Subcutaneous abdominal adipose tissue (tissue), 5 donors: Measurements from ENCODE around the gene OPCML.

Source experiments
- H3K27ac ChIP-seq: one replicate; pipeline ENCODE4 v1.7.0; 2013; ENCODE audit warnings: low read depth, mild to moderate bottlenecking, inconsistent platforms, low read length, moderate library complexity
- H3K27me3 ChIP-seq, 5 donors: one replicate each; pipeline ENCODE4 v1.7.0; 2013; ENCODE audit warnings: low read length in 5 of 5, inconsistent platforms in 1 of 5; ENCODE audit not compliant: control insufficient read depth in 5 of 5, insufficient read depth in 4 of 5
- H3K36me3 ChIP-seq, 5 donors: one replicate each; pipeline ENCODE4 v1.7.0; 2013; ENCODE audit warnings: low read length in 5 of 5; ENCODE audit not compliant: control insufficient read depth in 5 of 5, insufficient read depth in 5 of 5
- H3K4me1 ChIP-seq, 5 donors: one replicate each; pipeline ENCODE4 v1.7.0; 2013; ENCODE audit warnings: low read length in 5 of 5, mild to moderate bottlenecking in 3 of 5, moderate library complexity in 1 of 5; ENCODE audit not compliant: control insufficient read depth in 5 of 5, insufficient read depth in 5 of 5
- H3K4me3 ChIP-seq, 5 donors: one replicate each; pipeline ENCODE4 v1.7.0; 2013; ENCODE audit warnings: low read length in 5 of 5, low read depth in 1 of 5
- H3K9ac ChIP-seq, 5 donors: one replicate each; pipeline ENCODE4 v1.7.0; 2013; ENCODE audit warnings: low read length in 5 of 5, mild to moderate bottlenecking in 4 of 5, moderate library complexity in 3 of 5
- H3K9me3 ChIP-seq, 5 donors: one replicate each; pipeline ENCODE4 v1.7.0; 2013; ENCODE audit warnings: low read length in 5 of 5; ENCODE audit not compliant: control insufficient read depth in 5 of 5
- donor health status: healthy.
- donor health status: healthy.
- donor health status: healthy.
- donor health status: healthy.
- donor health status: healthy.

The OPCML gene

GRCh38 chr11:132852361-132852760, 679.9 kb downstream of the OPCML start:
- Histone ChIP-seq H3K36me3 (no peaks in the 10 kb centered on the region), H3K9me3 (peaks cover 2 to 7% (median 5%) of the 10 kb centered on the region in 5 donors), H3K4me3 (no peak overlapping the region), H3K27me3 (no peaks in the 10 kb centered on the region), H3K9ac (no peak overlapping the region), H3K4me1 (no peaks in the 10 kb centered on the region), H3K27ac (no peak overlapping the region)

DNA sequence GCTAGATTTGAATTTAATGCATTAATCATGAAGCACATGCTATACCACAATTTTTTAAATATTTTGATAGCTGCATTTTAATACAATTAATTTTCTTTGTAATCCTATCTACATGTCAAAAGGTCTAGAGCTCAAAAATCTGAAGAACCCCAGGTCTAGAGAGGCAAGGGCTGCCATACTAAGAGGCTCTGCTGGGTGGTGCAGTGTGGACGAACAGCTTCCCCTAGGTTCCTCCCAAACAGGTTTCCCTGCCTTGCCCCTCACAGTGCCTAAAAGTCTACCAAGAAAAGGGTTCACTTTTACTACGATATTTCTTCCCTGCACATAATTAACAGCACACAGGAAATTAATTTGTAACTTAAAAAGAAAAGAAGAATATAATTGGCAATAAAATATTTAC, 681.1 kb downstream of the OPCML start:
- H3K4me1 ChIP-seq = no peaks in the 10 kb centered on the region
- H3K27me3 ChIP-seq = no peaks in the 10 kb centered on the region
- no peak overlapping the region for H3K4me3 ChIP-seq
- H3K9me3 ChIP-seq = peaks cover 2 to 7% (median 5%) of the 10 kb centered on the region in 5 donors
- no peak overlapping the region for H3K27ac ChIP-seq
- no peak overlapping the region for H3K9ac ChIP-seq
- no peaks in the 10 kb centered on the region for H3K36me3 ChIP-seq

DNA sequence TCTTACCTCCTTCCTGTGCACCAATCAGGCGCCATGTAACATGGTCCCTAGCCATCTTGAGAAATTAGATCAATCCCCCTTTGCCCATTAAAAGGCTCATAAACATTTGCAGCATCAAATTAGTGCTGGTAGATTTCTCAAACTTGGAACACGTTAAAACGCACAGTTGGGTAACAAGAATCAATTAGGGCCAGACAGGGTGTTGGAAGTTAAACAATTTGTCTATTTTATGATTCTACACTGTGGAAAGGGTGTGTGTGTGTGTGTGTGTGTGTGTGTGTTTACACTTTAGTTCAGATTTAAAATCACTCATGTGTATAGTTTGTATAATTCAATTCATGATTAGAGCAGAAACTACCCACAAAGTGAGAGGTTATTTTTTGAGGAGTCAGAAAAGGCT, 682.0 kb downstream of the OPCML start:
- Histone ChIP-seq H3K4me3 (no peak overlapping the region), H3K9ac (no peak overlapping the region), H3K27ac (no peak overlapping the region), H3K27me3 (no peaks in the 10 kb centered on the region), H3K9me3 (peaks cover 2 to 5% (median 4%) of the 10 kb centered on the region in 5 donors), H3K4me1 (no peaks in the 10 kb centered on the region), H3K36me3 (no peaks in the 10 kb centered on the region)

DNA sequence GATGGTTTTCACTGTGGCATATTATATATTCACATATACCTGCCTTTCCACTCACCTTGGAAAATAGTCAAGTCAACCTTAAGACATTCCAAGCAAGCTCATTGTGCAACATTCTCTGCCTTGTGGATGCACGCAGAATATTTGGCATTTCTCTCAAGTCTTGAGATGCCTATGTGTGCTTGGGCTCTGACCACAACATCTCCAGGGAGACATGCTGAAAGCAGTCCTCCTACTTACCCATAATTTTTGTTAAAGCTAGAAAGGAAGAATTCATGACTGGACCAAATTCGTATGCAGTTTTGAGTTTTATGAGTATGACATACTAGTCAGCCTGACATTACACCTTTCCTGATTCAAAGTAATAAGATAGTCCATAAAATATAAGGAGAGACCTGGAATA, 684.0 kb downstream of the OPCML start:
- Histone ChIP-seq H3K4me1 (no peaks in the 10 kb centered on the region), H3K9ac (no peak overlapping the region), H3K27me3 (no peaks in the 10 kb centered on the region), H3K27ac (no peak overlapping the region), H3K9me3 (no peaks in the 10 kb centered on the region), H3K36me3 (no peaks in the 10 kb centered on the region), H3K4me3 (no peak overlapping the region)

DNA sequence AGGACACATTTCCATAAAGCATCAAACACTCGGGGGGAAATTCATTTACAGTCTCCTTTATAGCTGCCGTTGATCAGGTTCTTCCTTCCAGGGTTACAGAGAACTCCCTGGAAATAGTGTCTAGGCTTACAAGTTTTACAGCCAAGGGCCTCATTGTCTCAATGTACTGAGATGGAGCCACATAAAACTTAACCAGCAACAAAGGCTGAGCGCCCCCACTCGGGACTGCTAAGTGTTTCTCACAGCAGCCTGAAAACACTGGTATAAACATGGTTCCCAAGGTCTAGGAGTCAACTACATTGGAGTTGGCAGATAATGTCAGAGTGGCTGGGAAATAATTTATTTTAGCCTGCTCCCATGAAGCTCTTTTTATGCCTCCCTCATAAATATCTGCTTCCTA, 686.2 kb downstream of the OPCML start:
- Histone ChIP-seq H3K9ac (no peak overlapping the region), H3K36me3 (no peaks in the 10 kb centered on the region), H3K9me3 (no peaks in the 10 kb centered on the region), H3K4me3 (no peak overlapping the region), H3K4me1 (no peaks in the 10 kb centered on the region), H3K27ac (no peak overlapping the region), H3K27me3 (no peaks in the 10 kb centered on the region)

DNA sequence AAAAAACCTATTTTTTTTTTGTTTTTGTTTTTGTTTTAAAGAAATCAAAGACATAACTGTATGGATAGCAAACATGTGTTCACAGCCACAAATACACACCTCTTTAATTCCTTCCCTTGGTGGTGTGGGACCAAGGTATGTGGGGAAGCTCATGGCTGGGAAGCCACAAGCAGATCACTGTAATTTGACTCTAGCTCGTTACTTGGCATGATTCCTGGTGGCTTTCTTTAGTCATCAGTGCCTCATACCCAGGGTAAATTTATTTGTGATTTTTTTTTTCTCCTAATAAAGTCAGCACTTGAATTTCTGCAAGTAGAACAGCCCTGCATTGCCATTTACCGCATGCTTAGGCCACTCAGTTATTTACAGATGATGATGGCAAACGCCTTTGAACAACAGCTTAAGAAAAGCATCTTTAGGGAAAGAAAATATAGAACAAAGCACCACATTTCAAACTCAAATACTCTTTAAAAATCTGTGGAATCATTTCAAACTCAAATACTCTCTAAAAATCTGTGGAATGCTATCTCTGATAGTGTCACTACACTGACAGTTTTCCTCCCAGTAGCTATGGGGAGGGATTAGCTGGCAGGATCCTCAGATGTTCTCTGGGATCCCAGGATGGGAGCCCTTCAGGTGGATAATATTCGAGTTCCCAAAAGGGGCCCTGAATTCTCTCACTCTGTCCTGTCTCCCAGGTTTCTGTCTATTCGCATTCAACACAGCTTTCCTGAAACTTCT, 687.2 kb downstream of the OPCML start:
- no peaks in the 10 kb centered on the region for H3K36me3 ChIP-seq

DNA sequence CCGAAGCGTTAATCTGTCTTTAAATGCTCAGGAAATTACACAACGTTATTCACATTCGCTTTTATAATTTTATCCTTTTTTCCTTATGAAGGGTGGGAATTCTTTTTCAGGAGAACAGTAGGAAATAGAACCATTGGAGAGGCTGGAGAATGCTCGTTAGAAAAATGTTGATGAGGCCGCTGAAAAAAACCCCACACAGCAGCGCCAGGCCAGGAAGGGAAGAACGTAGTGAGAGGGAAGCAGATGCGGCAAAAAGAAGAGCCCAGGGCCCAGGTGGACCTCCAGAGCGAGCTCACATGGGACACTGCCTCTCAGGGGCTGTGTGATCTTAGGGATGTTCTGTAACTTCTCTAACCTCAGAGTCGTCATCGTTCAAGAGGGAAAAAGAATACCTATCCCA, 691.6 kb downstream of the OPCML start:
- Histone ChIP-seq H3K27ac (no peak overlapping the region), H3K9me3 (no peaks in the 10 kb centered on the region), H3K9ac (no peak overlapping the region), H3K4me3 (no peak overlapping the region), H3K27me3 (no peaks in the 10 kb centered on the region), H3K36me3 (no peaks in the 10 kb centered on the region), H3K4me1 (no peaks in the 10 kb centered on the region)

More for the DNA sequence above, 687.2 kb downstream of the OPCML start:
- Histone ChIP-seq H3K27me3 (no peaks in the 10 kb centered on the region), H3K4me3 (no peak overlapping the region), H3K27ac (no peak overlapping the region), H3K9me3 (no peaks in the 10 kb centered on the region), H3K4me1 (no peaks in the 10 kb centered on the region), H3K9ac (no peak overlapping the region)

GRCh38 chr11:132840191-132840590, 692.1 kb downstream of the OPCML start:
- Histone ChIP-seq H3K27ac (no peak overlapping the region), H3K9me3 (no peaks in the 10 kb centered on the region), H3K36me3 (no peaks in the 10 kb centered on the region), H3K9ac (no peak overlapping the region), H3K4me1 (no peaks in the 10 kb centered on the region), H3K27me3 (no peaks in the 10 kb centered on the region), H3K4me3 (no peak overlapping the region)

GRCh38 chr11:132839236-132839945, 692.9 kb downstream of the OPCML start:
- H3K4me1 ChIP-seq = no peaks in the 10 kb centered on the region
- no peak overlapping the region for H3K4me3 ChIP-seq
- H3K9ac ChIP-seq = no peak overlapping the region
- no peaks in the 10 kb centered on the region for H3K9me3 ChIP-seq
- H3K27ac ChIP-seq = no peak overlapping the region
- no peaks in the 10 kb centered on the region for H3K27me3 ChIP-seq
- H3K36me3 ChIP-seq = no peaks in the 10 kb centered on the region

DNA sequence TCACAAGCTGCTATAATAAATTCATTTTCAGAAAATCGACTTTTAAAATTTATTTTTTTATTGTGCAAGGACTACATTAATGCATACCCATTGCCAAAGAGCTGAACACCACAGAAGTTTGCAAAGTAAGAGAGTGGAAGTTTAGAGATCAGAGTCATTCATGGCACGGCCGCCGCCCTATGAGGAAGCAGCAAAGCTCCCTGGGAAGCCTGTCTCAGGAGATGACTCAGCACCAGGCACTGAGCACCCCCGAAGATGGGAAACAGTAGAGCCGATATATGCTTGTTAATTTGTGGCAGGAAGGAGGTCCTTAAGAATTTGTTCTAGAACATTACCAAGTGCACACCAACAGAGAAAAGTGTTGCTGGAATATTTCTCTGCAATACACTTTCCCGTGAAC, 693.7 kb downstream of the OPCML start:
- no peak overlapping the region for H3K27ac ChIP-seq

More for the DNA sequence above, 693.7 kb downstream of the OPCML start:
- no peaks in the 10 kb centered on the region for H3K27me3 ChIP-seq
- H3K9me3 ChIP-seq = no peaks in the 10 kb centered on the region
- no peaks in the 10 kb centered on the region for H3K4me1 ChIP-seq
- no peaks in the 10 kb centered on the region for H3K36me3 ChIP-seq
- H3K4me3 ChIP-seq = no peak overlapping the region
- H3K9ac ChIP-seq = no peak overlapping the region
